A673 (cell line): ENCODE results near the gene CHIT1. TPM values are rescaled to one million over a fixed set of nuclear protein-coding genes. Genes with fewer than 3 reads are reported as not detected.

Experiments
- BruUV-seq: library from RNA; stranded (reverse); fragments of 400-500 nt; replicated peaks from 2 replicates; lab custom pipeline; 2021; lab: Mats Ljungman, UMichigan
- CTCF ChIA-PET: fragments of 300-600 bp; sonication (Branson Sonifier 250); formaldehyde crosslinking; loops from one replicate; lab custom pipeline; 2022; ENCODE audit warnings: antibody characterized with exemption; lab: Charles Lee
- POLR2A ChIA-PET: fragments of 300-600 bp; sonication (Branson Sonifier 250); formaldehyde crosslinking; loops from one replicate; lab custom pipeline; 2022; ENCODE audit warnings: antibody characterized with exemption; ENCODE audit not compliant: low non-redundant PET; lab: Charles Lee
- DNase-seq: peaks from one replicate; pipeline ENCODE4 v3.0.0-alpha.2; 2015; ENCODE audit warnings: low spot score
- H3K27ac ChIP-seq: fragments of 200-600 bp; sonication (generic); 2 replicates; pipeline ENCODE4 v1.5.1; 2016; ENCODE audit warnings: mixed run types, low read depth, mild to moderate bottlenecking, mixed read lengths, antibody characterized with exemption, low read length; ENCODE audit not compliant: poor library complexity, severe bottlenecking
- H3K27me3 ChIP-seq: fragments of 200-600 bp; sonication (generic); replicated peaks from 2 replicates; pipeline ENCODE4 v1.6.1; 2017; ENCODE audit warnings: mixed run types, low read depth, mild to moderate bottlenecking, mixed read lengths, antibody characterized with exemption, low read length; ENCODE audit not compliant: insufficient read depth, poor library complexity
- H3K36me3 ChIP-seq: fragments of 200-600 bp; sonication (generic); 2 replicates; pipeline ENCODE4 v1.6.1; 2016; ENCODE audit warnings: mixed run types, mild to moderate bottlenecking, mixed read lengths, antibody characterized with exemption, low read length; ENCODE audit not compliant: insufficient read depth, poor library complexity, severe bottlenecking
- H3K4me1 ChIP-seq: fragments of 200-600 bp; sonication (generic); 2 replicates; pipeline ENCODE4 v1.6.1; 2017; ENCODE audit warnings: mixed run types, mild to moderate bottlenecking, mixed read lengths, antibody characterized with exemption, low read length; ENCODE audit not compliant: insufficient read depth, poor library complexity, severe bottlenecking
- H3K4me3 ChIP-seq: fragments of 200-600 bp; sonication (generic); 2 replicates; pipeline ENCODE4 v1.5.1; 2016; ENCODE audit warnings: low read depth, mixed run types, mild to moderate bottlenecking, mixed read lengths, low read length; ENCODE audit not compliant: poor library complexity, severe bottlenecking
- H3K9me3 ChIP-seq: fragments of 200-600 bp; sonication (generic); 2 replicates; pipeline ENCODE4 v1.6.1; 2016; ENCODE audit warnings: mixed run types, low read depth, mild to moderate bottlenecking, mixed read lengths, antibody characterized with exemption, low read length; ENCODE audit not compliant: poor library complexity, severe bottlenecking
- CTCF ChIP-seq: fragments of 300-800, 200-600 bp; sonication (generic); conservative IDR thresholded peaks from 2 replicates; pipeline ENCODE4 v1.5.1; 2017; ENCODE audit warnings: low read depth, mild to moderate bottlenecking, antibody characterized with exemption, low read length, moderate library complexity, mixed read lengths
- EZH2 ChIP-seq: fragments of 200-600 bp; sonication (generic); IDR thresholded peaks from 2 replicates; pipeline ENCODE4 v1.6.1; 2017; ENCODE audit warnings: borderline replicate concordance, low read depth, mild to moderate bottlenecking, mixed read lengths, antibody characterized with exemption, low read length; ENCODE audit not compliant: poor library complexity, severe bottlenecking
- intact Hi-C: fragments of 100-400 bp; cut with micrococcal nuclease; formaldehyde crosslinking; loops from one replicate; pipeline ENCODE4 v1.10.0; 2022; ENCODE audit not compliant: unreplicated experiment
- total RNA-seq: library from RNA; stranded (reverse); gene quantifications from 2 replicates; pipeline ENCODE4 v1.2.3, GENCODE V29; 2021

CHIT1 gene
- total RNA-seq, 1 experiment from 2014 or later: not detected

- intact Hi-C loops: no loop called here
- no peaks in the 10 kb centered on the region for H3K36me3 ChIP-seq
- TF ChIP-seq EZH2: no peak
- TF ChIP-seq CTCF: no peak
- peaks cover 5% of the 10 kb centered on the region for H3K4me1 ChIP-seq
- H3K9me3 ChIP-seq: no peaks in the 10 kb centered on the region
- no peak overlapping the region for H3K27ac ChIP-seq
- no peak for DNase-seq
- H3K27me3 ChIP-seq: no peaks in the 10 kb centered on the region
- H3K4me3 ChIP-seq: no peak overlapping the region
- CTCF ChIA-PET: interaction anchor here (1.6 kb wide), 1 partner anchor 135 kb away, joined by 4 read pairs; no protein-coding TSS in a partner anchor
- BruUV-seq: no TSS peak
- POLR2A ChIA-PET: no interaction called here
These were observed 53.6 kb downstream of the CHIT1 start for GRCh38 chr1:203175827-203176241.

DNA sequence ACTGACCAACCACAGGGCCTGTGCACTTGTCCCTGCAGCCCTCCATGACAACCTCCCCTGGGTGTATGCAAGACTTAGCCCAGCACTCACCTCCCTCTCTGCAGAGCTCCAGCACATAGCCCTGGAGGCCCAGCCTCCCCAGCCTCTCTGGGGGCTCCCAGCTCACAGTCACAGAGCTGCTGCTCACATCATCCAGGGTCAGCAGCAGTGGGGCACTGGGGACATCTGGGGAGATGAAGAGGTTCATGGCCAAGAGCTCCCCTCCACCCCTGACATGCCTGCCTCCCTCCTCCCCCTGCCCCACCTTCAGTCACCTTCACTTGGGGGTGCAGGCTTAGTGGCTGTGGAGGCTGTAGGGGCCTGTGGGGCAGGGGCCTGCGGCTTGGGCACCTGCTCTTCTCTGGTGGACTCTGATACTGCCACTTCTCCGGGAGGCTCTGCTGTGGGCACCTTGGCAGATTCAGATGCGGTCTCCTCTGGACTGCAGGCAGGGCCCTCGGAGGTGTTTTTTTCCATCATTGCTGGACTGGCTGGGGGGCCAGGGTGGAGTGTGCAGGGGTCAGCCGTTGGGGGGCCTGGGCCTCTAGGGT lies 54.1 kb downstream of the CHIT1 start, which contains the start of gene MYBPH:
MYBPH (minus strand) TSS at position 590 of the 590 bp plus-strand sequence; CDS start at position 519, 71 bp downstream.
- Histone ChIP-seq H3K27me3 (no peaks in the 10 kb centered on the region), H3K27ac (no peak within 1 kb of the TSS), H3K4me1 (peaks cover 5% of the 10 kb centered on the region), H3K36me3 (no peaks in the 10 kb centered on the region), H3K4me3 (no peak within 1 kb of the TSS), H3K9me3 (no peaks in the 10 kb centered on the region)
- POLR2A ChIA-PET: no interaction called here
- CTCF ChIA-PET: interaction anchor here (0.6 to 1.6 kb wide), 2 partner anchors 92 to 135 kb away, joined by 4 read pairs; no protein-coding TSS in a partner anchor
- intact Hi-C loops: no loop called here
- TF ChIP-seq CTCF: no peak
- TF ChIP-seq EZH2: no peak
- BruUV-seq: no TSS peak
- DNase-seq: no peak

DNA sequence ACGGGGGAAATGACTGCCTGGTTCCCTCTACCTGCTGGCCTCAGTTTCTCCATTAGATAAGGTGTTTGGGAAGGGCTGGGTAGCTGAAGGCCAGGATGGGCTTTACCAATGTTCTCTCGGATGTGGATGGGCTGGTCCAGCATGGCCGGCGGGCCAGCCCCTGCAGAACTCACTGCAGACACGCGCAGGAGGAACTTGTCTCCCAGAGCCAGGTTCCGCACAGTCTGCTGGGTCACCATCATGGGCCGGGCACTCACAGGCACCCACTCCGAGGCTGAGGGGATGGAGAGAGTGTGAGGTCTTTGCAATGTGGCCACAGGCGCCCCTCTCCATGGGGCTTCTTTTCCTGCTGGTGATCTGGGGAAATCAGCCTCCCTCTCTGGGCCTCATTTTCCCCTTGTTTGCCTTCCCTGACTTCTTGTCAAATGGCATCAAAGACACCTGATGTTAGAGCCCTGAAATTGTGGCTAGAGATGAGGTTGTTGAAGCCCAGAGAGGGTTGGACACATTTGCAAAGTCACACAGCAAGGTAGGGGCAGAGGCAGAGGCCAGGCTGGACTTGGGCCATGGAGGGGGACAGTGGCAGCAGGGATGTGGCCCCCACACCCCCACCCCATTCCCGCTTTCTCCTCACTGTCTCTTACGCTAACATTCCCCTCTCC lies 55.0 kb downstream of the CHIT1 start:
- Histone ChIP-seq H3K4me3 (no peak overlapping the region), H3K27me3 (no peaks in the 10 kb centered on the region), H3K36me3 (no peaks in the 10 kb centered on the region), H3K4me1 (peaks cover 5% of the 10 kb centered on the region), H3K9me3 (no peaks in the 10 kb centered on the region), H3K27ac (no peak overlapping the region)
- no TSS peak for BruUV-seq
- no peak for TF ChIP-seq EZH2
- TF ChIP-seq CTCF: no peak
- no peak for DNase-seq
- ChIA-PET POLR2A (no interaction called here), CTCF (no interaction called here)
- intact Hi-C loops: loop anchor here (5.0 kb wide), 1 partner anchor 57 kb away; no protein-coding TSS in a partner anchor
